Lower lobe of right lung (tissue), 2 donors: ENCODE measurements around the gene RABEPK. TPM values are rescaled to one million over a fixed set of nuclear protein-coding genes. Genes with fewer than 3 reads are reported as not detected.
"Not testable (repeated sequence)": the region's sequence is repeated elsewhere in the genome, so short reads cannot be mapped to it uniquely, and the experiment has no call there.

Source experiments
- ATAC-seq, 2 donors: fragments of 200-7000 bp; cut with Tn5 transposase; one replicate each; pipeline ENCODE4 v1.9.1; 2020 to 2022; ENCODE audit warnings: mild to moderate bottlenecking in 2 of 2, moderate library complexity in 2 of 2
- DNase-seq: peaks from one replicate; pipeline ENCODE4 v3.0.0-alpha.2; 2020
- H3K27ac ChIP-seq: fragments of 200-600 bp; one replicate; pipeline ENCODE4 v1.8.0; 2022
- H3K27me3 ChIP-seq: fragments of 200-600 bp; one replicate; pipeline ENCODE4 v1.8.0; 2022; ENCODE audit warnings: low read depth
- H3K36me3 ChIP-seq: fragments of 200-600 bp; one replicate; pipeline ENCODE4 v1.8.0; 2022; ENCODE audit warnings: mild to moderate bottlenecking
- H3K4me1 ChIP-seq: fragments of 200-600 bp; one replicate; pipeline ENCODE4 v1.8.0; 2022
- H3K4me3 ChIP-seq: fragments of 200-600 bp; one replicate; pipeline ENCODE4 v1.8.0; 2022; ENCODE audit warnings: mild to moderate bottlenecking
- H3K9me3 ChIP-seq: fragments of 200-600 bp; one replicate; pipeline ENCODE4 v1.8.0; 2022
- intact Hi-C: fragments of 100-400 bp; cut with DNase I; formaldehyde crosslinking; loops from one replicate; pipeline ENCODE4 v1.11.0; 2022
- total RNA-seq: library from RNA; stranded (reverse); fragmentation: NEBNext Ultra II Directional; extraction: Animal tissue kit (Norgen Biotek cat#: 25700); gene quantifications from one replicate; pipeline ENCODE4 v1.2.1, GENCODE V29; 2021
- TF ChIP-seq, protein P1 (sequence below): fragments of 200-600 bp; IDR thresholded peaks from one replicate; pipeline ENCODE4 v1.8.0; 2022; ENCODE audit warnings: antibody characterized with exemption, mild to moderate bottlenecking
- donor health status: DM: no; HTN: yes; CAD: no; lungs with severe emphysema.

RABEPK gene
- total RNA-seq, 1 donor from 2014 or later = 12.3 TPM

DNA sequence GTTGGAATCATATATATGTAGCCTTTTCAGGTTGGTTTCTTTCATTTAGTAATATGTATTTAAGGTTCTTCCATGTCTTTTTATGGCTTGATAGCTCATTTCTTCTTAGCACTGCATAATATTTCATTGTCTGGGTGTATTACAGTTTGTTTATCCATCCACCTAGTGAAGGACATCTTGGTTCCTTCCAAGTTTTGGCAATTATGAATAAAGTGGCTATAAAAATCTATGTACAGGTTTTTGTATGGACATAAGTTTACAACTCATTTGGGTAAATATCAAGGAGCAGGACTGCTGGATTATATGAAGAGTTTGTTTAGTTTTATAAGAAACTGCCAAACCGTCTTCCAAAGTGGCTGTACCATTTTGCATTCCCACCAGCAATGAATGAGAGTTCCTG, 22.5 kb upstream of the RABEPK start:
- intact Hi-C loops = no loop called here
- no peak for DNase-seq

GRCh38 chr9:125179776-125180175, 20.6 kb upstream of the RABEPK start:
- H3K27me3 ChIP-seq, H3K4me3 ChIP-seq, H3K27ac ChIP-seq, ATAC-seq, DNase-seq, H3K9me3 ChIP-seq, intact Hi-C loops, H3K36me3 ChIP-seq: not testable (repeated sequence)
- peaks cover 29% of the 10 kb centered on the region for H3K4me1 ChIP-seq

More for the DNA sequence above, 22.5 kb upstream of the RABEPK start:
- no peak for ATAC-seq
- peaks cover 22% of the 10 kb centered on the region for H3K4me1 ChIP-seq
- H3K36me3 ChIP-seq = peaks cover 9% of the 10 kb centered on the region
- TF ChIP-seq, protein P1, sequence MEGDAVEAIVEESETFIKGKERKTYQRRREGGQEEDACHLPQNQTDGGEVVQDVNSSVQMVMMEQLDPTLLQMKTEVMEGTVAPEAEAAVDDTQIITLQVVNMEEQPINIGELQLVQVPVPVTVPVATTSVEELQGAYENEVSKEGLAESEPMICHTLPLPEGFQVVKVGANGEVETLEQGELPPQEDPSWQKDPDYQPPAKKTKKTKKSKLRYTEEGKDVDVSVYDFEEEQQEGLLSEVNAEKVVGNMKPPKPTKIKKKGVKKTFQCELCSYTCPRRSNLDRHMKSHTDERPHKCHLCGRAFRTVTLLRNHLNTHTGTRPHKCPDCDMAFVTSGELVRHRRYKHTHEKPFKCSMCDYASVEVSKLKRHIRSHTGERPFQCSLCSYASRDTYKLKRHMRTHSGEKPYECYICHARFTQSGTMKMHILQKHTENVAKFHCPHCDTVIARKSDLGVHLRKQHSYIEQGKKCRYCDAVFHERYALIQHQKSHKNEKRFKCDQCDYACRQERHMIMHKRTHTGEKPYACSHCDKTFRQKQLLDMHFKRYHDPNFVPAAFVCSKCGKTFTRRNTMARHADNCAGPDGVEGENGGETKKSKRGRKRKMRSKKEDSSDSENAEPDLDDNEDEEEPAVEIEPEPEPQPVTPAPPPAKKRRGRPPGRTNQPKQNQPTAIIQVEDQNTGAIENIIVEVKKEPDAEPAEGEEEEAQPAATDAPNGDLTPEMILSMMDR = no peak
- H3K27me3 ChIP-seq = no peaks in the 10 kb centered on the region
- H3K4me3 ChIP-seq = no peak overlapping the region
- H3K27ac ChIP-seq = no peak overlapping the region
- no peaks in the 10 kb centered on the region for H3K9me3 ChIP-seq

DNA sequence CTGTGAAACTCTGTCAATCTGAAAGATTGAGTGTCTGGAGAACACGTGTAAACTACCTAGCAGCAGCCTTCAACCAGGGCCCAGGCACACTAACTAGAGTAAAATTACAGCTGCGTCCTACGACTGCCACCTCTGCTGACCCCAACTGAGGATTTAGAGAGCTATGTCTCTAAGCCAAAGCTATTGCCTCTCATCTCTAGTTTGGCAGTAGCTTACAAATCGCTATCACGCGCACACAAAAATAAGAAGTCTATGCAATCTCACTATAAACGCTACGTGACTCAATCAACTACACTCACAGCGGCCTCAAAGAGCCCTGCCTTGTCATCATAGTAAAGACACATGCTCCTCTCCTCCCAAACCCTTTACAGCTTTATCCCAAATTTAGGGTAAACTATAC, 19.5 kb upstream of the RABEPK start:
- TF ChIP-seq, protein P1 = no peak
- H3K36me3 ChIP-seq = peaks cover 5% of the 10 kb centered on the region
- peaks cover 29% of the 10 kb centered on the region for H3K4me1 ChIP-seq
- no peak overlapping the region for H3K4me3 ChIP-seq
- no peak overlapping the region for H3K27ac ChIP-seq
- no peaks in the 10 kb centered on the region for H3K9me3 ChIP-seq
- ATAC-seq (no peak), DNase-seq (no peak)
- H3K27me3 ChIP-seq = no peaks in the 10 kb centered on the region
- intact Hi-C loops = no loop called here

DNA sequence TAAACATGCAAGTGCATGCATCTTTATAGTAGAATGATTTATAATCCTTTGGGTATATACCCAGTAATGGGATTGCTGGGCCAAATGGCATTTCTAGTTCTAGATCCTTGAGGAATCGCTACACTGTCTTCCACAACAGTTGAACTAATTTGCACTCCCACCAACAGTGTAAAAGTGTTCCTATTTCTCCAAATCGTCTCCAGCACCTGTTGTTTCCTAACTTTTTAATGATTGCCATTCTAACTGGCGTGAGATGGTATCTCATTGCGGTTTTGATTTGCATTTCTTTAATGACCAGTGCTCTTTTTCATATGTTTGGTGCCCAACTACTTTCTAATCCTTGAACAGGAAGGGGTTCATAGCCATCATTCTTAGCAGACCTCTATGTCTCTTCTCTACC, 18.6 kb upstream of the RABEPK start:
- H3K9me3 ChIP-seq, H3K27me3 ChIP-seq, DNase-seq, H3K27ac ChIP-seq, H3K4me3 ChIP-seq, intact Hi-C loops, H3K36me3 ChIP-seq, ATAC-seq: not testable (repeated sequence)
- peaks cover 38% of the 10 kb centered on the region for H3K4me1 ChIP-seq

DNA sequence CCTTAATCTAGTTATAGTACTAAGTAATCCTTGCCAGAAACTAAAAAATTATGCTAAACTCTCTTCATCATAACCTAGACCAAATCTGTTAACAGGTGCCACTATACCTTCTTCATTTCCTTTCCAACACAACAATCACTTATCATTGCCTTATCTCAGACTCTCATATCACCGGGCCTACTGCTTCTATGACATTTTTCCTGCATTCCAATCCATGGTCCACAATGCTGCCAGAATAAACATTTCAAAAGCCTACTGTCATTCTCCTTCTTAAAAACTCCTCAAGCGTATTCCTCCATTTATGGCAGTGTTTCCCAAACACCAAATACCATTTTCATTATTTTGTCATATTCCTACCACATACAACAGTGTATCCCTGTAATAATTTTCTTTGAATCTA, 17.3 kb upstream of the RABEPK start:
- Histone ChIP-seq H3K9me3 (no peaks in the 10 kb centered on the region), H3K27ac (no peak overlapping the region), H3K4me3 (no peak overlapping the region), H3K4me1 (peaks cover 51% of the 10 kb centered on the region), H3K36me3 (peaks cover 5% of the 10 kb centered on the region), H3K27me3 (no peaks in the 10 kb centered on the region)
- peak; percentile 30 to 53 for ATAC-seq
- no peak for DNase-seq
- TF ChIP-seq, protein P1 = no peak
- intact Hi-C loops = no loop called here

DNA sequence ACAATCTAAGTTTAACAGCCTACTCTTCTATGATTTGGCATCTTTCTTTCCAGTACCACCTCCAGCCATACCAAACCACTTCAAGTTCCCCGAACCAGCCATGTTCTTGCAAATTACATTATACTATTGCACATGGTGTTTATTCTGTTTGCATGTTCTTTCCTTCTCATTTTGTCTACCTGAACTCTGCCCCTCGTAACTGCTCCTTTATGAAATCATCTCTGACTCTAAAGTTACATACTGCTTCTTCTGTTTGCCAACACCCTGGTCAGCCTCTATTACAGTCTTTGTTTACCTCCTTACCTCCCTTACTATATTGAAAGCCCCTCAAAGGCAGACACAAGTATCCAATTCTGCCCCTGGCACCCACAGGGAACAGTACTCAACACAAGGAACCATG, 16.8 kb upstream of the RABEPK start:
- Histone ChIP-seq H3K4me1 (peaks cover 52% of the 10 kb centered on the region), H3K27ac (peak overlapping the region; percentile 24), H3K27me3 (no peaks in the 10 kb centered on the region), H3K36me3 (peaks cover 5% of the 10 kb centered on the region), H3K4me3 (no peak overlapping the region), H3K9me3 (no peaks in the 10 kb centered on the region)
- peak in 1 of 2 donors; percentile 13 for ATAC-seq
- TF ChIP-seq, protein P1 = no peak
- no peak for DNase-seq
- intact Hi-C loops = no loop called here

DNA sequence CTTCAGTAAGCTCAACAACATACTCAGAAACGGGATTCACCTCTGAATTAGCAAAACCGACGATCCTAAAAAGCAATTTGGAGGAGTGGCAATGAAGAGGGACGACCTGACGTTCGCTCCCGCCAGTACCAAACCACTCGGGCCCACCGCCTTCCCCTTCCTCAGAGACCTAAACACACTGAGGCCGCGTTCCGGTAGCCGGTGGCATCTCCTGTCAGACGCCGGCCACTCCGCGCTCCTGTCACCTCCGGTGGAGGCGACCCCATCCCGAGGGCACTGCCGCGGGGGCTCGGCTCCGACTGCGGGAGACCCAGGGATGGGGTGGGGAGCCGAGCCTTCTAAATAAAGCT, 11.4 kb upstream of the RABEPK start:
- Histone ChIP-seq H3K9me3 (no peaks in the 10 kb centered on the region), H3K27me3 (no peaks in the 10 kb centered on the region), H3K4me3 (peak overlapping the region; percentile 87), H3K4me1 (peaks cover 46% of the 10 kb centered on the region), H3K27ac (peak overlapping the region; percentile 94), H3K36me3 (peaks cover 5% of the 10 kb centered on the region)
- DNase-seq (peak; percentile 65), ATAC-seq (peak; percentile 51 to 52)
- TF ChIP-seq, protein P1 = no peak
- intact Hi-C loops = no loop called here
